H1 (cell line): ENCODE data around the gene P2RX6. TPM values are rescaled to one million over a fixed set of nuclear protein-coding genes. Genes with fewer than 3 reads are reported as not detected.

Experiments
- CTCF ChIA-PET: fragments of 300-600 bp; sonication (Branson Sonifier 250); formaldehyde crosslinking; loops from one replicate; lab custom pipeline; 2021; ENCODE audit not compliant: partially characterized antibody; lab: Charles Lee
- POLR2A ChIA-PET: fragments of 300-600 bp; sonication (Branson Sonifier 250); formaldehyde crosslinking; loops from one replicate; lab custom pipeline; 2021; ENCODE audit warnings: inconsistent platforms; ENCODE audit not compliant: partially characterized antibody; lab: Charles Lee
- DNase-seq, 2 experiments: peaks; one replicate each; pipeline versions ENCODE4 v3.0.0 to v3.0.0-alpha.2; 2010 to 2022; ENCODE audit warnings: low spot score in 2 of 2, low read depth in 1 of 2, mixed read lengths in 1 of 2
- FAIRE-seq: peaks from 2 replicates; lab custom pipeline; 2011; peaks lifted over from hg19 to GRCh38; lab: Jason Lieb, UNC
- H2AFZ ChIP-seq: 2 replicates; pipeline ENCODE4 v1.8.1; 2012; ENCODE audit warnings: low read length, inconsistent platforms
- H2AK5ac ChIP-seq: 2 replicates; pipeline ENCODE4 v1.6.1; 2013; ENCODE audit warnings: low read depth, low read length
- H2BK120ac ChIP-seq: replicated peaks from 2 replicates; pipeline ENCODE3; 2013; ENCODE audit warnings: low read depth, low read length, inconsistent platforms
- H2BK12ac ChIP-seq: 2 replicates; pipeline ENCODE4 v1.6.1; 2013; ENCODE audit warnings: low read depth, low read length
- H2BK15ac ChIP-seq: 2 replicates; pipeline ENCODE4 v1.6.1; 2013; ENCODE audit warnings: low read length
- H2BK20ac ChIP-seq: 2 replicates; pipeline ENCODE4 v1.6.1; 2013; ENCODE audit warnings: low read length
- H2BK5ac ChIP-seq: 2 replicates; pipeline ENCODE4 v1.6.1; 2013; ENCODE audit warnings: low read depth, low read length
- H3K14ac ChIP-seq: 2 replicates; pipeline ENCODE4 v1.6.1; 2013; ENCODE audit warnings: inconsistent platforms; ENCODE audit not compliant: insufficient read length
- H3K18ac ChIP-seq: 2 replicates; pipeline ENCODE4 v1.6.1; 2013; ENCODE audit warnings: low read length; ENCODE audit errors: extremely low read depth
- H3K23ac ChIP-seq: 2 replicates; pipeline ENCODE4 v1.6.1; 2013; ENCODE audit warnings: inconsistent platforms; ENCODE audit not compliant: insufficient read length
- H3K23me2 ChIP-seq: 2 replicates; pipeline ENCODE4 v1.6.1; 2013; ENCODE audit warnings: low read depth, low read length
- H3K27ac ChIP-seq: 2 replicates; pipeline ENCODE4 v1.6.1; 2011; ENCODE audit warnings: low read depth, low read length, inconsistent platforms
- H3K27me3 ChIP-seq, 4 experiments: replicated peaks in 1 of 4; 1 replicate in 1 of 4; 2 replicates in 3 of 4; pipeline versions ENCODE4 v1.6.1 to v1.8.1; 2011 to 2013; ENCODE audit warnings: low read length in 3 of 4, mild to moderate bottlenecking in 3 of 4, inconsistent platforms in 2 of 4, mixed read lengths in 2 of 4, moderate library complexity in 1 of 4; ENCODE audit not compliant: control insufficient read depth in 3 of 4, insufficient read depth in 3 of 4; ENCODE audit errors: extremely low read depth in 1 of 4
- H3K36me3 ChIP-seq, 4 experiments: 2 replicates each; pipeline versions ENCODE4 v1.6.1 to v1.8.1; 2011 to 2013; ENCODE audit warnings: mild to moderate bottlenecking in 4 of 4, low read length in 3 of 4, moderate library complexity in 2 of 4, control low read depth in 1 of 4, inconsistent platforms in 1 of 4; ENCODE audit not compliant: insufficient read depth in 4 of 4, control insufficient read depth in 2 of 4
- H3K4ac ChIP-seq: replicated peaks from 2 replicates; pipeline ENCODE3; 2013; ENCODE audit warnings: low read length, low read depth, mixed read lengths, inconsistent platforms; ENCODE audit not compliant: insufficient read length
- H3K4me1 ChIP-seq, 4 experiments: replicated peaks in 1 of 4; 1 replicate in 1 of 4; 2 replicates in 3 of 4; pipeline versions ENCODE4 v1.6.1 to v1.8.1; 2011 to 2013; ENCODE audit warnings: low read length in 3 of 4, inconsistent platforms in 2 of 4, mixed read lengths in 1 of 4; ENCODE audit not compliant: insufficient read depth in 4 of 4, control insufficient read depth in 3 of 4
- H3K4me2 ChIP-seq, 2 experiments: 2 replicates each; pipeline versions ENCODE4 v1.6.1 to v1.8.1; 2011 to 2013; ENCODE audit warnings: low read depth in 2 of 2, low read length in 2 of 2, control low read depth in 1 of 2, inconsistent platforms in 1 of 2, mild to moderate bottlenecking in 1 of 2; ENCODE audit not compliant: insufficient read depth in 1 of 2
- H3K4me3 ChIP-seq, 4 experiments: fragments of 200-600, 300-600 bp in 1 of 4; sonication (generic), shearing (Covaris generic), sonication (Bioruptor Twin) in 1 of 4; 2 replicates each; pipeline versions ENCODE4 v1.5.1 to v1.8.1; 2011 to 2016; ENCODE audit warnings: low read length in 4 of 4, low read depth in 3 of 4, control low read depth in 2 of 4, inconsistent platforms in 2 of 4, mild to moderate bottlenecking in 2 of 4, mixed read lengths in 1 of 4, moderate library complexity in 1 of 4; ENCODE audit not compliant: insufficient read depth in 2 of 4; ENCODE audit errors: extremely low read depth in 1 of 4
- H3K56ac ChIP-seq: replicated peaks from 2 replicates; pipeline ENCODE3; 2013; ENCODE audit warnings: low read depth, mild to moderate bottlenecking, mixed read lengths, low read length, inconsistent platforms; ENCODE audit not compliant: insufficient read length
- H3K79me1 ChIP-seq: 2 replicates; pipeline ENCODE4 v1.6.1; 2013; ENCODE audit warnings: low read depth, low read length, control low read depth
- H3K79me2 ChIP-seq, 2 experiments: 2 replicates each; pipeline versions ENCODE4 v1.6.1 to v1.8.1; 2012 to 2013; ENCODE audit warnings: low read length in 2 of 2, mild to moderate bottlenecking in 2 of 2, inconsistent platforms in 1 of 2; ENCODE audit not compliant: insufficient read depth in 2 of 2, control insufficient read depth in 1 of 2
- H3K9ac ChIP-seq, 4 experiments: replicated peaks in 1 of 4; 1 replicate in 1 of 4; 2 replicates in 3 of 4; pipeline versions ENCODE4 v1.6.1 to v1.8.1; 2011 to 2013; ENCODE audit warnings: low read depth in 3 of 4, low read length in 3 of 4, control low read depth in 2 of 4, mild to moderate bottlenecking in 2 of 4, moderate library complexity in 2 of 4, inconsistent platforms in 1 of 4; ENCODE audit errors: extremely low read depth in 1 of 4
- H3K9me3 ChIP-seq, 2 experiments: 2 replicates each; pipeline versions ENCODE4 v1.6.1 to v1.8.1; 2012 to 2013; ENCODE audit warnings: mild to moderate bottlenecking in 2 of 2, moderate library complexity in 2 of 2, control low read depth in 1 of 2, inconsistent platforms in 1 of 2, low read depth in 1 of 2, low read length in 1 of 2, mixed read lengths in 1 of 2; ENCODE audit not compliant: insufficient read depth in 2 of 2
- H4K20me1 ChIP-seq, 2 experiments: replicated peaks in 1 of 2; 2 replicates each; pipeline versions ENCODE3 to v1.8.1; 2011 to 2013; ENCODE audit warnings: inconsistent platforms in 2 of 2, low read length in 2 of 2, mild to moderate bottlenecking in 1 of 2; ENCODE audit not compliant: insufficient read depth in 2 of 2, control insufficient read depth in 1 of 2
- H4K5ac ChIP-seq: 2 replicates; pipeline ENCODE4 v1.6.1; 2013; ENCODE audit warnings: low read length, low read depth, mixed read lengths, inconsistent platforms; ENCODE audit not compliant: insufficient read length
- H4K8ac ChIP-seq: 2 replicates; pipeline ENCODE4 v1.8.0; 2013; ENCODE audit warnings: mild to moderate bottlenecking, moderate library complexity, low read length, inconsistent platforms; ENCODE audit not compliant: insufficient read depth; ENCODE audit errors: extremely low read depth
- H4K91ac ChIP-seq: replicated peaks from 2 replicates; pipeline ENCODE3; 2013; ENCODE audit warnings: low read length, mixed read lengths, inconsistent platforms; ENCODE audit not compliant: insufficient read length
- WGBS, 2 experiments: shearing (Covaris generic) in 1 of 2; methylation state at CpG; one replicate each; pipeline versions ENCODE4 v1.1.6 to v1.1.7; 2013 to 2015; ENCODE audit warnings: low lambda C conversion rate in 2 of 2, mixed read lengths in 2 of 2, inconsistent platforms in 1 of 2, low coverage in 1 of 2, missing lambda C conversion rate in 1 of 2; ENCODE audit not compliant: insufficient replicate concordance in 2 of 2, insufficient coverage in 1 of 2, insufficient read length in 1 of 2; ENCODE audit errors: extremely low coverage in 1 of 2, missing lambda C conversion rate in 1 of 2; 5-methylcytosine and 5-hydroxymethylcytosine counted together
- polyA plus RNA-seq, 7 experiments: library from polyadenylated mRNA; depleted of rRNA in 3 of 7; stranded (reverse) in 5 of 7; unstranded in 2 of 7; fragments of >200 nt in 5 of 7; fragments of 200-250 nt in 2 of 7; gene quantifications; 1 replicate in 5 of 7; 2 replicates in 1 of 7; 4 replicates in 1 of 7; pipeline versions ENCODE4 v1.2.1 to v1.2.3, GENCODE V29; 2011 to 2013; ENCODE audit warnings: missing spikeins in 2 of 7, mixed read lengths in 2 of 7
- total RNA-seq: library from RNA; stranded (reverse); fragmentation: NEBNext Ultra II Directional; extraction: Animal tissue kit (Norgen Biotek cat#: 25700); gene quantifications from 2 replicates; pipeline ENCODE4 v1.2.1, GENCODE V29; 2021

P2RX6 gene
- total and polyA plus RNA-seq, 2 of the 8 experiments (the other 6 are each of a cell fraction or from before 2014, with no cell fraction given) = 0.09 TPM; not detected in 1

DNA sequence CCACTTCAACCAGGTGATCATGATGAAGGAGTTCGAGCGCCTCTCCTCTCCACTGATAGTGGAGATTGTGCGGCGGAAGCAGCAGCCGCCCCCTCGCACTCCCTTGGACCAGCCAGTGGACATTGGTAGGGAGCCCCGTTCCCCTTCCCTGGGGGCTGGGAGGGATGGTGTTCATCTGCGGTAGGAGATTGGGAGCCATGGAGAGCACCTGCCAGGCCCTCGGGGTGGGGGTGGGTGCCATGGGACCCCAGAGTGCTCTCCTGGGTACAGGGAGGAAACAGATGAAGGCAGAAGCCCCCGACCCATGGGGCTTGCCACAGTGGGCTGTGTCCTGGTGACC is 20.1 kb upstream of the P2RX6 start:
- no peak for FAIRE-seq
- WGBS, 2 experiments = 86% methylated on average over 8 of the region's 10 CpGs; no CpG with 5 or more reads in 1 of the 2 experiments
- POLR2A ChIA-PET = interaction anchor here (1.4 to 1.6 kb wide), 2 partner anchors 13 to 19 kb away, joined by 3 to 5 read pairs; partner anchors contain the start of gene LZTR1

More for the DNA sequence above, 20.1 kb upstream of the P2RX6 start:
- no peak overlapping the region for H2AK5ac ChIP-seq
- H3K79me2 ChIP-seq = no peaks in the 10 kb centered on the region
- H3K79me1 ChIP-seq = no peaks in the 10 kb centered on the region
- peaks cover 2 to 14% (median 7%) of the 10 kb centered on the region in 4 experiments; a peak in 5 of 8 replicates for H3K36me3 ChIP-seq
- DNase-seq = no peak
- no peak overlapping the region for H2AFZ ChIP-seq
- no peak overlapping the region for H3K14ac ChIP-seq
- no peak overlapping the region for H3K23ac ChIP-seq
- H2BK15ac ChIP-seq = no peak overlapping the region
- H3K4me3 ChIP-seq = no peak overlapping the region
- no peak overlapping the region for H3K56ac ChIP-seq
- no peak overlapping the region for H2BK12ac ChIP-seq
- CTCF ChIA-PET = interaction anchor here (0.6 to 1.2 kb wide), 2 partner anchors 22 to 72 kb away, joined by 3 to 4 read pairs; no protein-coding TSS in a partner anchor
- no peaks in the 10 kb centered on the region for H3K4me1 ChIP-seq
- peaks cover 6 to 15% of the 10 kb centered on the region in 2 experiments for H4K20me1 ChIP-seq
- no peak overlapping the region for H4K91ac ChIP-seq
- H4K5ac ChIP-seq = no peak overlapping the region
- no peak overlapping the region for H3K18ac ChIP-seq
- no peak overlapping the region for H2BK120ac ChIP-seq
- no peak overlapping the region for H2BK20ac ChIP-seq
- H2BK5ac ChIP-seq = no peak overlapping the region
- H3K27ac ChIP-seq = no peak overlapping the region
- no peaks in the 10 kb centered on the region for H3K27me3 ChIP-seq
- no peaks in the 10 kb centered on the region for H3K23me2 ChIP-seq
- no peak overlapping the region for H3K4me2 ChIP-seq
- H4K8ac ChIP-seq = no peak overlapping the region
- no peak overlapping the region for H3K4ac ChIP-seq
- no peaks in the 10 kb centered on the region for H3K9me3 ChIP-seq
- no peak overlapping the region for H3K9ac ChIP-seq
